ENCODE data around the gene SMG5. TPM values are rescaled to one million over a fixed set of nuclear protein-coding genes. Genes with fewer than 3 reads are reported as not detected.

Gene SMG5
- total and polyA plus RNA-seq, 12 donors = 38.7 to 93.0 (median 74.7) TPM

- H3K9me3 ChIP-seq = no peaks in the 10 kb centered on the region
These were observed 71.4 kb downstream of the SMG5 start for GRCh38 chr1:156211243-156211642.

GRCh38 chr1:156204686-156205085 is 77.9 kb downstream of the SMG5 start:
- ATAC-seq (no peak), DNase-seq (no peak)
- no peaks in the 10 kb centered on the region for H3K27me3 ChIP-seq
- H3K4me1 ChIP-seq = peaks cover 0 to 39% (median 29%) of the 10 kb centered on the region in 9 donors
- H3K36me3 ChIP-seq = peaks cover 0 to 90% (median 32%) of the 10 kb centered on the region in 9 donors
- H3K9me3 ChIP-seq = no peaks in the 10 kb centered on the region
- intact Hi-C loops (cut with DNase I) = loop anchor here in 1 of 10 donors (5.0 kb wide), 1 partner anchor 52 kb away; the partner anchor contains the start of gene SEMA4A
- no peak for TF ChIP-seq CTCF (IDR thresholded peaks at IDR 0.05)
- peak overlapping the region in 3 of 10 donors; percentile 2 to 67 (median 33) for H3K27ac ChIP-seq
- no peak overlapping the region for H3K4me3 ChIP-seq
- WGBS, 2 donors = 94 to 99% methylated on average over 3 of the region's 3 CpGs

More at GRCh38 chr1:156211243-156211642, 71.4 kb downstream of the SMG5 start:
- no peak for ATAC-seq
- TF ChIP-seq CTCF (IDR thresholded peaks at IDR 0.05) = no peak
- 94 to 97% methylated on average over 3 of the region's 3 CpGs for WGBS, 2 donors
- intact Hi-C loops (cut with DNase I) = loop anchor here in 2 of 10 donors (5.0 kb wide), 2 partner anchors 49 to 69 kb away; no protein-coding TSS in a partner anchor
- DNase-seq = no peak
- Histone ChIP-seq H3K4me3 (no peak overlapping the region), H3K27me3 (no peaks in the 10 kb centered on the region), H3K4me1 (peaks cover 3 to 33% (median 18%) of the 10 kb centered on the region in 9 donors), H3K27ac (no peak overlapping the region), H3K36me3 (peaks cover 0 to 72% (median 22%) of the 10 kb centered on the region in 9 donors)

GRCh38 chr1:156203331-156203730 is 79.3 kb downstream of the SMG5 start:
- Histone ChIP-seq H3K9me3 (no peaks in the 10 kb centered on the region), H3K27ac (peak overlapping the region in 7 of 10 donors; percentile 11 to 75 (median 38)), H3K27me3 (no peaks in the 10 kb centered on the region), H3K4me1 (peaks cover 0 to 39% (median 29%) of the 10 kb centered on the region in 9 donors), H3K36me3 (peaks cover 0 to 86% (median 28%) of the 10 kb centered on the region in 9 donors), H3K4me3 (no peak overlapping the region)
- intact Hi-C loops (cut with DNase I) = no loop called here
- ATAC-seq (peak in 7 of 8 donors; percentile 50 to 76 (median 68)), DNase-seq (no peak)
- no peak for TF ChIP-seq CTCF (IDR thresholded peaks at IDR 0.05)

GRCh38 chr1:156200044-156200443 is 82.6 kb downstream of the SMG5 start:
- H3K27ac ChIP-seq = no peak overlapping the region
- peaks cover 0 to 76% (median 14%) of the 10 kb centered on the region in 9 donors for H3K36me3 ChIP-seq
- peaks cover 0 to 70% (median 56%) of the 10 kb centered on the region in 9 donors for H3K4me1 ChIP-seq
- ATAC-seq = no peak
- 91 to 97% methylated on average over 8 of the region's 8 CpGs for WGBS, 2 donors
- no peaks in the 10 kb centered on the region for H3K27me3 ChIP-seq
- H3K9me3 ChIP-seq = no peaks in the 10 kb centered on the region
- DNase-seq = no peak
- no peak overlapping the region for H3K4me3 ChIP-seq
- intact Hi-C loops (cut with DNase I) = no loop called here
- TF ChIP-seq CTCF (IDR thresholded peaks at IDR 0.05) = no peak

Other genes starting within 250 kb of the SMG5 start
- gene UBQLN4, start 229.0 kb downstream of the SMG5 start, total RNA-seq = 10 to 100 TPM; 19.9 to 32.2 (median 26.2) TPM
- gene UBQLN4, start 229.0 kb downstream of the SMG5 start, polyA plus RNA-seq = 10 to 100 TPM; 15.7 to 19.7 TPM
- gene LAMTOR2, start 228.0 kb downstream of the SMG5 start, total RNA-seq = 10 to 100 TPM; 49.4 to 64.9 (median 59.6) TPM
- 100 to 1,000 TPM in 1 of 2 donors, 10 to 100 TPM in 1; 94.3 to 105 TPM for gene LAMTOR2, start 228.0 kb downstream of the SMG5 start, polyA plus RNA-seq
- gene RAB25, start 221.7 kb downstream of the SMG5 start, total RNA-seq = under 1 TPM in 1 of 10 donors, not detected in 9; 0.50 TPM
- gene RAB25, start 221.7 kb downstream of the SMG5 start, polyA plus RNA-seq = under 1 TPM in 1 of 2 donors, not detected in 1; 0.17 TPM
- under 1 TPM; 0.09 to 0.31 (median 0.19) TPM for gene MEX3A, start 200.4 kb downstream of the SMG5 start, total RNA-seq
- under 1 TPM; 0.17 to 0.29 TPM for gene MEX3A, start 200.4 kb downstream of the SMG5 start, polyA plus RNA-seq
- 100 to 1,000 TPM; 213 to 554 (median 267) TPM for gene LMNA, start 168.1 kb downstream of the SMG5 start, total RNA-seq
- gene LMNA, start 168.1 kb downstream of the SMG5 start, polyA plus RNA-seq = 100 to 1,000 TPM; 286 to 356 TPM
- 1 to 10 TPM in 9 of 10 donors, under 1 TPM in 1; 0.98 to 6.8 (median 1.8) TPM for gene SEMA4A, start 129.2 kb downstream of the SMG5 start, total RNA-seq
- gene SEMA4A, start 129.2 kb downstream of the SMG5 start, polyA plus RNA-seq = 1 to 10 TPM; 1.1 to 2.0 TPM
- 10 to 100 TPM; 15.4 to 26.0 (median 20.1) TPM for gene SLC25A44, start 88.7 kb downstream of the SMG5 start, total RNA-seq
- gene SLC25A44, start 88.7 kb downstream of the SMG5 start, polyA plus RNA-seq = 10 to 100 TPM in 1 of 2 donors, 1 to 10 TPM in 1; 7.0 to 15.8 TPM
- gene PMF1, start 69.8 kb downstream of the SMG5 start, total RNA-seq = 10 to 100 TPM; 55.9 to 87.3 (median 66.4) TPM
- gene PMF1, start 69.8 kb downstream of the SMG5 start, polyA plus RNA-seq = 100 to 1,000 TPM in 1 of 2 donors, 10 to 100 TPM in 1; 92.0 to 122 TPM
- under 1 TPM in 7 of 10 donors, not detected in 3; 0.30 to 0.85 (median 0.52) TPM for gene BGLAP, start 40.6 kb downstream of the SMG5 start, total RNA-seq
- 1 to 10 TPM in 1 of 2 donors, under 1 TPM in 1; 0.39 to 1.3 TPM for gene BGLAP, start 40.6 kb downstream of the SMG5 start, polyA plus RNA-seq
- 1 to 10 TPM in 2 of 10 donors, under 1 TPM in 8; 0.44 to 1.2 (median 0.77) TPM for gene PAQR6, start 34.8 kb downstream of the SMG5 start, total RNA-seq
- 1 to 10 TPM in 1 of 2 donors, under 1 TPM in 1; 0.39 to 1.5 TPM for gene PAQR6, start 34.8 kb downstream of the SMG5 start, polyA plus RNA-seq
- gene TMEM79, start 1.5 kb upstream of the SMG5 start, total RNA-seq = 1 to 10 TPM in 9 of 10 donors, under 1 TPM in 1; 0.82 to 2.1 (median 1.7) TPM
- 1 to 10 TPM; 1.6 to 2.3 TPM for gene TMEM79, start 1.5 kb upstream of the SMG5 start, polyA plus RNA-seq
- gene GLMP, start 12.9 kb upstream of the SMG5 start, total RNA-seq = 10 to 100 TPM; 10.9 to 43.8 (median 14.2) TPM
- 10 to 100 TPM; 11.9 to 25.6 TPM for gene GLMP, start 12.9 kb upstream of the SMG5 start, polyA plus RNA-seq
- gene VHLL, start 16.5 kb upstream of the SMG5 start, total RNA-seq = not detected
- gene VHLL, start 16.5 kb upstream of the SMG5 start, polyA plus RNA-seq = not detected
- 100 to 1,000 TPM; 102 to 142 (median 127) TPM for gene CCT3, start 55.5 kb upstream of the SMG5 start, total RNA-seq
- 100 to 1,000 TPM in 1 of 2 donors, 10 to 100 TPM in 1; 76.2 to 212 TPM for gene CCT3, start 55.5 kb upstream of the SMG5 start, polyA plus RNA-seq
- gene TSACC, start 55.7 kb upstream of the SMG5 start, total RNA-seq = under 1 TPM in 3 of 10 donors, not detected in 7; 0.64 to 0.79 (median 0.66) TPM
- not detected for gene TSACC, start 55.7 kb upstream of the SMG5 start, polyA plus RNA-seq
- gene RHBG, start 86.4 kb upstream of the SMG5 start, total RNA-seq = not detected
- gene RHBG, start 86.4 kb upstream of the SMG5 start, polyA plus RNA-seq = not detected
- 100 to 1,000 TPM in 4 of 10 donors, 10 to 100 TPM in 6; 81.1 to 127 (median 96.5) TPM for gene MEF2D, start 217.9 kb upstream of the SMG5 start, total RNA-seq
- gene MEF2D, start 217.9 kb upstream of the SMG5 start, polyA plus RNA-seq = 10 to 100 TPM; 31.6 to 37.7 TPM

Measured in heart right ventricle (tissue), 16 donors.